ENCODE results near the gene PRUNE2. TPM values are rescaled to one million over a fixed set of nuclear protein-coding genes. Genes with fewer than 3 reads are reported as not detected.
"Not testable (repeated sequence)": the region's sequence is repeated elsewhere in the genome, so short reads cannot be mapped to it uniquely, and the experiment has no call there.

Gene PRUNE2
- polyA plus RNA-seq, 3 donors = 0.72 to 1.8 (median 1.5) TPM

GRCh38 chr9:76594764-76595424, 311.0 kb downstream of the PRUNE2 start:
- H3K27me3 ChIP-seq (ENCODE audit: control insufficient read depth in 2 of 2, insufficient read depth in 2 of 2, low read length in 2 of 2) = no peaks in the 10 kb centered on the region
- peak overlapping the region; percentile 13 to 91 for H3K27ac ChIP-seq (ENCODE audit: low read depth in 1 of 2, low read length in 2 of 2)
- Mint-ChIP-seq H3K27ac (peak overlapping the region; percentile 84 to 97 (median 88)), H3K27me3 (ENCODE audit: low read depth in 3 of 3) (peaks cover 0 to 4% (median 2%) of the 10 kb centered on the region in 3 donors), H3K36me3 (peaks cover 0 to 3% of the 10 kb centered on the region in 2 donors), H3K4me3 (no peak overlapping the region), H3K9me3 (peaks cover 0 to 2% (median 0%) of the 10 kb centered on the region in 7 donors), H3K4me1 (peaks cover 64% of the 10 kb centered on the region)
- intact Hi-C loops (cut with micrococcal nuclease) = loop anchor here in 1 of 2 donors (5.0 kb wide), 1 partner anchor 33 kb away; no protein-coding TSS in a partner anchor
- no peak overlapping the region for H3K4me3 ChIP-seq (replicated peaks in 1 of 3; ENCODE audit: low read depth in 2 of 3, low read length in 3 of 3)
- no peak overlapping the region for H3K9ac ChIP-seq (ENCODE audit: insufficient read depth, low read length, poor library complexity, severe bottlenecking)
- H4K20me1 ChIP-seq (ENCODE audit: insufficient read depth, low read length) = no peaks in the 10 kb centered on the region
- no peaks in the 10 kb centered on the region for H3K9me3 ChIP-seq (replicated peaks in 1 of 2; ENCODE audit: control insufficient read depth in 1 of 2, insufficient read depth in 1 of 2, low read length in 2 of 2)
- TF ChIP-seq CTCF (IDR thresholded peaks at IDR 0.05) = no peak
- WGBS (ENCODE audit: insufficient coverage) = 83% methylated on average over 1 of the region's 4 CpGs
- no peaks in the 10 kb centered on the region for H3K79me2 ChIP-seq (ENCODE audit: insufficient read depth, low read length)
- H3K4me2 ChIP-seq (replicated peaks; ENCODE audit: extremely low read depth, low read length, poor library complexity, severe bottlenecking) = no peak overlapping the region
- H3K4me1 ChIP-seq (ENCODE audit: control insufficient read depth in 1 of 2, insufficient read depth in 2 of 2, low read length in 2 of 2) = peaks cover 66 to 74% of the 10 kb centered on the region in 2 donors
- DNase-seq = no peak
- H2AFZ ChIP-seq (ENCODE audit: insufficient read depth, low read depth, low read length, poor library complexity, severe bottlenecking) = no peak overlapping the region
- H3K36me3 ChIP-seq (replicated peaks in 1 of 2; ENCODE audit: control insufficient read depth in 1 of 2, insufficient read depth in 2 of 2, low read length in 2 of 2) = no peaks in the 10 kb centered on the region

- H3K79me2 ChIP-seq (ENCODE audit: insufficient read depth, low read length); DNase-seq; H4K20me1 ChIP-seq (ENCODE audit: insufficient read depth, low read length); H3K4me2 ChIP-seq (replicated peaks; ENCODE audit: extremely low read depth, low read length, poor library complexity, severe bottlenecking); H2AFZ ChIP-seq (ENCODE audit: insufficient read depth, low read depth, low read length, poor library complexity, severe bottlenecking); H3K9me3 Mint-ChIP-seq; H3K27me3 ChIP-seq (ENCODE audit: control insufficient read depth in 2 of 2, insufficient read depth in 2 of 2, low read length in 2 of 2); H3K4me3 ChIP-seq (replicated peaks in 1 of 3; ENCODE audit: low read depth in 2 of 3, low read length in 3 of 3); intact Hi-C loops (cut with micrococcal nuclease); H3K4me3 Mint-ChIP-seq; H3K9me3 ChIP-seq (replicated peaks in 1 of 2; ENCODE audit: control insufficient read depth in 1 of 2, insufficient read depth in 1 of 2, low read length in 2 of 2); H3K36me3 Mint-ChIP-seq; H3K27me3 Mint-ChIP-seq (ENCODE audit: low read depth in 3 of 3); H3K36me3 ChIP-seq (replicated peaks in 1 of 2; ENCODE audit: control insufficient read depth in 1 of 2, insufficient read depth in 2 of 2, low read length in 2 of 2); H3K9ac ChIP-seq (ENCODE audit: insufficient read depth, low read length, poor library complexity, severe bottlenecking); H3K27ac ChIP-seq (ENCODE audit: low read depth in 1 of 2, low read length in 2 of 2): not testable (repeated sequence)
- peaks cover 65 to 76% of the 10 kb centered on the region in 2 donors for H3K4me1 ChIP-seq (ENCODE audit: control insufficient read depth in 1 of 2, insufficient read depth in 2 of 2, low read length in 2 of 2)
- peak overlapping the region in 5 of 7 donors; percentile 76 to 97 (median 88) for H3K27ac Mint-ChIP-seq
- WGBS (ENCODE audit: insufficient coverage) = no CpG with 5 or more reads among the region's 4 CpGs
- H3K4me1 Mint-ChIP-seq = peaks cover 63% of the 10 kb centered on the region
Observed at GRCh38 chr9:76593961-76594735, 311.8 kb downstream of the PRUNE2 start.

Data from CD14-positive monocyte (primary cell).